ENCODE results near the gene MT1A.

MT1A gene

GRCh38 chr16:56637814-56638750 is at the start of gene MT1A:
Gene MT1A, plus strand, starts transcription at chr16:56638666. Its CDS starts 73 bp downstream, at chr16:56638739.
- Mint-ChIP-seq H3K27me3 (ENCODE audit: low read depth, poor library complexity) (peaks cover 100% of the 10 kb centered on the region), H3K4me1 (peaks cover 16% of the 10 kb centered on the region), H3K27ac (no peak within 1 kb of the TSS), H3K36me3 (ENCODE audit: low read depth) (no peaks in the 10 kb centered on the region), H3K9me3 (no peaks in the 10 kb centered on the region), H3K4me3 (peak within 1 kb of the TSS; percentile 77)
- no peak for TF ChIP-seq CTCF (IDR thresholded peaks at IDR 0.05)
- DNase-seq: peak; percentile 78

- peaks cover 4% of the 10 kb centered on the region for H3K4me1 Mint-ChIP-seq
- H3K36me3 Mint-ChIP-seq (ENCODE audit: low read depth): no peaks in the 10 kb centered on the region
- peak overlapping the region; percentile 82 for H3K4me3 Mint-ChIP-seq
- H3K27ac Mint-ChIP-seq: no peak overlapping the region
- H3K27me3 Mint-ChIP-seq (ENCODE audit: low read depth, poor library complexity): peaks cover 97% of the 10 kb centered on the region
- TF ChIP-seq CTCF (IDR thresholded peaks at IDR 0.05): no peak
- DNase-seq: no peak
- H3K9me3 Mint-ChIP-seq: peaks cover 6% of the 10 kb centered on the region
Observed at GRCh38 chr16:56588781-56589140, 49.7 kb upstream of the MT1A start.

GRCh38 chr16:56589141-56590039 is 49.1 kb upstream of the MT1A start, which contains the start of gene MT3:
Gene MT3, plus strand, starts transcription at chr16:56589528. Its CDS starts 63 bp downstream, at chr16:56589591.
- peaks cover 98% of the 10 kb centered on the region for H3K27me3 Mint-ChIP-seq (ENCODE audit: low read depth, poor library complexity)
- no peaks in the 10 kb centered on the region for H3K36me3 Mint-ChIP-seq (ENCODE audit: low read depth)
- peak; percentile 59 for DNase-seq
- peak within 1 kb of the TSS; percentile 82 for H3K4me3 Mint-ChIP-seq
- H3K4me1 Mint-ChIP-seq: peaks cover 4% of the 10 kb centered on the region
- H3K9me3 Mint-ChIP-seq: peaks cover 12% of the 10 kb centered on the region
- no peak within 1 kb of the TSS for H3K27ac Mint-ChIP-seq
- no peak for TF ChIP-seq CTCF (IDR thresholded peaks at IDR 0.05)

GRCh38 chr16:56591377-56592060 is 46.9 kb upstream of the MT1A start:
- H3K27me3 Mint-ChIP-seq (ENCODE audit: low read depth, poor library complexity): peaks cover 98% of the 10 kb centered on the region
- no peak for DNase-seq
- H3K36me3 Mint-ChIP-seq (ENCODE audit: low read depth): no peaks in the 10 kb centered on the region
- TF ChIP-seq CTCF (IDR thresholded peaks at IDR 0.05): no peak
- no peak overlapping the region for H3K4me3 Mint-ChIP-seq
- peaks cover 4% of the 10 kb centered on the region for H3K4me1 Mint-ChIP-seq
- H3K9me3 Mint-ChIP-seq: peaks cover 12% of the 10 kb centered on the region
- no peak overlapping the region for H3K27ac Mint-ChIP-seq

- Mint-ChIP-seq H3K27me3 (ENCODE audit: low read depth, poor library complexity) (peaks cover 98% of the 10 kb centered on the region), H3K4me3 (no peak overlapping the region), H3K4me1 (peaks cover 3% of the 10 kb centered on the region), H3K36me3 (ENCODE audit: low read depth) (no peaks in the 10 kb centered on the region), H3K27ac (no peak overlapping the region), H3K9me3 (peaks cover 17% of the 10 kb centered on the region)
- DNase-seq: no peak
- TF ChIP-seq CTCF (IDR thresholded peaks at IDR 0.05): no peak
Observed at GRCh38 chr16:56593573-56594291, 44.7 kb upstream of the MT1A start.

Measured in nephron progenitor cell (in vitro differentiated cells).